SH-SY5Y (cell line): ENCODE measurements around the gene ARHGAP26.

Source experiments
- GATA2 ChIP-seq: IDR thresholded peaks from 2 replicates; pipeline ENCODE4 v1.6.1; 2011; ENCODE audit warnings: mild to moderate bottlenecking, low read depth, low read length
- GATA3 ChIP-seq: IDR thresholded peaks from 2 replicates; pipeline ENCODE4 v1.6.1; 2011; ENCODE audit warnings: low read depth, mild to moderate bottlenecking, low read length, moderate library complexity

DNA sequence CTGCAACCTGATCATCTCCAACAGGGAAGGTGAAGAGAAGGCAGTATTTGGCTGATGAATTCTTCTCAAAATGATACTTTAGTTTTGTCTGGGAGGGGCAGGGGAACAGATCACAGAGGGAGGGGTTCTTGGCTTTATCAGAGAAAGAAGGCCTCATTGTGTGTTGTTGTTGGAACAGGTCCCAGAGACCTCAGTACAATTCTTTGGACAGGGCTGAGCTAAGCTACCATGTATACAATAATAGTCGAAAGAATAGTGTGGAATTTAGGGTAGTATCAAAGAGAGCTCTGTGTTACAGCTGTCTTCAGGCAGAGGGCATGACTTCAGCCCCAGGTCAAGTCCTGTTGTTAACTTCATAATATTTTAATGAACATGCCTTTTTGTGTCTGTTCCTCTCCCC is 39.9 kb downstream of the ARHGAP26 start:
- TF ChIP-seq GATA3 (no peak), GATA2 (no peak)
